Activated CD4-positive, alpha-beta T cell treated with anti-CD3 and anti-CD28 coated beads for 48 hours (primary cell): ENCODE data around the gene KLC1.

Source experiments
- DNase-seq: peaks from one replicate; pipeline ENCODE4 v3.0.0-alpha.2; 2020

The KLC1 gene

DNA sequence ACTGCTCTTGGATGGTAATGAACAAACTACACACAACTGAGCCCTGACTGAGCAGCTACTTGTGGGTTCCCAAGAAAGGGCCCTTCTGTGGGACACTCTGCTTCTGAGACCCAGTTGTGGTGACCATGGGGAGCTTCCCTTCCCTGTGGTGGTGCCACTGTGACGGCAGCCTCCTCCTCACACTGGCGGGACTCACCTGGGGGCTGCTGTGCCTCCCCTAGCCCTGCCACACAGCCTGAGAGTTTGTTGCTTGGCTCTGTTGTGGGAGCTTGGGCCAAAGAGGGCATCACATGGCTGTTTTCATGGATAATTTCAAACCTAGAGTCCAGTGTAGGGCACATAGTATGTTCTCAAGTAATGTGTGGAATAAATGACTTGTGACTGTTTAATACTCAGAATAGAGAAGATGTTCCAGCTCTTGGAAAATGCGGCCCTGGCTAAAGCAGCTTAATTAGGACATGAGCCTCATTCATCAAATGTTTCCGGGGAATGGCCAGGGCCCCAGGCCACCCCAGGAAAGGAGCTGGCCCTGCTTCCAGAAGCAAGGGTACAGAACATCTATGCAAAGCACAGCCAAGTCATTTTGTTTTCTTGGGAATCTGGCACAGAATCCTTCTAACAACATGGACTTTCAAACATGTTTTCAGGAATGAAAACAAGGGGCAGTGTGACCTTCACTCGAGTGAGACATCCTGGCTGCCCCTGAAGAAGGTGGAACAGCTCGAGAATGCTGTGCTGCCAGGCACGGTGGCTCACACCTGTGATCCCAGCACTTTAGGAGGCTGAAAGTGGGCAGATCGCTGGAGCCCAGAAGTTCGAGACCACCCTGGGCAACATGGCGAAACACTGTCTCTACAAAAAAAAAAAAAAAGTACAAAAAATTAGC lies 107.8 kb downstream of the KLC1 start:
- DNase-seq = no peak

DNA sequence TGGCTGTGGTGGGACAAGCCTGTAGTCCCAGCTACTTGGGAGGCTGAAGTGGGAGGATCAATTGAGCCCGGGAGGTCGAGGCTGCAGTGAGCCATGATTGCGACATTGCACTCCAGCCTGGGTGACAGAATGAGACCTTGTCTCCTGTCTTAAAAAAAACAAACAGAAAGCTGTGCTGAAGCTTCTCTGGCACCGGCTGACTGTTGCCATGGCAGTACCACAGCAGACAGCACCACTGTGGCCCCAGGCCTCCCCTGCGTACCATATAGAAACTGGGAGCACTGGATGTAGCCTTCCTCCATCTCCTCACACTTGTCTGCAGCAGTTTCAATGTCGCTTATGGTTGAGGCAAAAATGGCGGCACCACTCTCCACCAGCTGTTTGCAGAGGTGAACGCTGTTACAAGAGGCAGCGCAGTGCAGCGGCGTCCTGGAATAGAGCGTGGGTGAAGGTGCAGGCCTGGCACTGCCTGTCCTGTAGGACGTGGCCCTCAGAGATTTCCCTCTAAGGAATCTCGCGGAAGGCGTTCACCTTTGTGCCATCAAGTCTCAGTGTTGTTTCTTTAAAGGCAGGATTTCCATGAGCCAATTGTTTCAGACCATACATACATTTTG lies 108.5 kb downstream of the KLC1 start:
- no peak for DNase-seq

DNA sequence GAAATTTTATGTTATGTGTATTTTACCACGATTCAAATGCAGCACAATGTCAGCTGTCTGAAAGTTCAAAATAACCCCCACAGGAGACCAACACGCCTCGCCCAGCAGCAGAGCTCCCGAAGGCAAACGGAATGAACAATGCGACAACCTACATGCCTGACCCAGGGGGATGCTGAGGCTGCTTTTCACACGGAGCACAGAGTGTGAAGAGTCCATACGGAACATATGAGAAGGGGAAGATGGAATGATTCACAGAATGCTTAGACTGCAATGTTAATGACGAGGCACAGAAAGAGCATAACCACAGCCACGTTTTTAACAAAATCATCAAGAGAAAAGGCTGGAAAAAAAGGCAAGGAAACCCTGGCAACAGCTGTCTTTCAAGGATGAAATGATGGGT lies 109.2 kb downstream of the KLC1 start:
- no peak for DNase-seq

DNA sequence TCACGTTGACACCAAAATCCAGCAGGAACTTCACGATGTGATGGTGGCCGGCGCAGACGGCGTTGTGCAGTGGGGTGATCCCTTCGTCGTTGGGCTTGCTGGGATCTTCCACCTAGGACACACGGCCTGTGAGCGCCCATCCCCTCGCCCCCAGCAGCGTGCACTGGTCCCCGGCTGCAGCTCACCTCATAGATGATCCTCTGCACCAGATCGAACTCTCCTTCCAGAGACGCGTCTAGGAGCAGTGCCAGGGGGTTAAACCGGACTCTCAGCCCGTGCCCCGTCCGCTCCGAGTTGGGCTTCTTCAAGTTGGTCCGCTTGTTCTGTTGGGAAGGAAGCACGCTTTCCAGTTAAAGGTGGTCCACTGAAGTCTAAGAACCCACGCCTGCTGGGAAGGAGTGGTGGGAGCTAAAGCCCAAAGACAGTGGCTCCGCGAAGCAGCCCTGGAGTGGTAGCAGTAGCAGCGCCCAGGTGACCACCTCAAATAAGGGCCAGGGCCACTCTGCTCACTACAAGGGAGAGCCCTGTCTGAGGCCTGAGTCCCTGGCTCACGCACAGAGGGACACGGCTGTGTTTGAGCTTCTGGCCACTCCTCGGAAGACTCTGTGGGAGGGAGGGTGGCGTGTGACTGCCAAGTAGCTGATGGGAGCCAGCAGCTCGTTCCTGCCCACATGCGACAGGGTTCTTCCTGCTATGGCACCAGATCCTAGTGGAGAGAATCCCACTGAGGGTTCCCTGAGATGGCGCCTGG lies 109.9 kb downstream of the KLC1 start:
- DNase-seq = no peak

DNA sequence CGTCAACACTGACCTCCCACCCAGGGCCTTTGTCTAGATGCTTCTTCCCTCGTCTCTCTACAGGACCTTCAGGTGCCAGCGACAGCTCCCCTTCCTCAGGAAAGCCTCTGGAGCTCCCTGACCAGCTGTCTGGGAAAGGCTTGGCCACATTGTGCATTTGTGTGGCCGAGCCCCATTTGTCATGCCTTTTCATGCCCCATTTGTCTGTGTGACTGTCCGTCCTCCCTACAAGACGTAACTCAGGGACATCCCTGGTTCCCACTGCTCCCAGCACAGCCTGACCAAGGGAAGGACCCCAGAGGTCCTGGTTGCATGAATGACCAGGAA lies 110.4 kb downstream of the KLC1 start:
- no peak for DNase-seq

DNA sequence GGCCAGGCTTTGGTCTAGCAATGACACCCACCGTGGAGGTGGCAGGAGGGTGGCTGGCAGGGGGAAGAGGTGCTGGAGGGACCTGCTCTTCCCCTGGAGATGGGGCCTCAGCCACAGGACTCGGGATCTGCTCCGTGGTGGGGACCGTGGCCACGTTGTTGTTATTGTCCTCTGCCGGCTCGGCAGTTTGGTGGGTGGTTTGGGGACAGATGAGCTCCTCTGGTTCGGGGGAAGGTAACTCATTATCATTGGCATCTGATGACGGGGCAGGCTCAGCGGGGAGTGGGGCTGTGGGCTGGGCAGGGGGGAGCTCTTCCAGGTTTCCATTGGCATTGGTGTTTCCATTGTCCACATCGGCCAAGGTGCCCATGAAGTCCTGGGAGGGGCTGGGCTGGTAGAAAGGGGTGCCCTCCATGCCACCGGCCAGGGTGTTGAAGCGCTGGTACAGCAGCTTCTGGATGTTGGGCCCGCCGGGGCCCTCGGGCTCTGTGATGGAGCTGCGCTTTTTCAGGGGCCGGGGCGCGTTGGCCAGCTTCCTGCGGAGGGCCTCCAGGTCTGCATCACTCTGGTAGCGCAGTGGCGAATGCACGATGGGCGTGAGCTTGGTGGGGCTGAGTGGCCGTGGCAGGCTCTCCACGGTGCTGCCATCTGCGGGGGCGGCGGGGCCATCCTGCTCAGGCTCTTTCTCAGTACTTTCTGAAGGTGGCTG lies 110.9 kb downstream of the KLC1 start:
- no peak for DNase-seq

DNA sequence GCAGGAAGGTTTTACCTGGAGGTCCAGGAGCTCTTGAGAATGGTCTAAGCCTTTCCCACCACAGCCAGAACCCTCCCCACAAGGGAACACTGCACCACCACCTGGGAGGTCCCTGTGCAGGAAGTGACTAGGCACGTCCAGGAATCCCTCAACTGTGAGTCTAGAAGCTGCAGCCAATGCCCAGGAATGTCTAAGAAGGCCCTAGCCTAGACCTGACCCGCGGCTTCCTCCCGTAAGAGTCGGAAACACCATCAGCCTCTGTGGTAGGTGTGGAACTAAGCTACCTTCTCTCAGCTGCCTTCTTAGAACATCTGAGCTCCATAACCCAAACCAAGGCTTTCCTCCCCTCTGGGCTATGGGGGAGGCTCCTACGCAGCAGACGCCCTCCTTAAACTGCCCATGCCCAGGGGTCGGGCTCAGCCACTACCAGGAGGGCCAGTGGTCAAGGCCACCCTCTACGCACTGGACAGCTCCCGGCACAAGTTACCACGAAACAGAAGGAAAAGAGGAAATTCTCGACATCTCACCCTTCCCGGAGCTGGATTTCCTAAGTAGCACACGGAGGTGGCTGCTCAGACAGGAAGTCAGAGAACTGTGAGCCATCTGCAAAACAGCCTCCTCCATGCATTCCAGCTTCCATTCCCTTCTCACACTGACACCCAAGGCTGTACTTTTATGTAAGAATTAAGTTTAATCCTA lies 112.1 kb downstream of the KLC1 start:
- no peak for DNase-seq

DNA sequence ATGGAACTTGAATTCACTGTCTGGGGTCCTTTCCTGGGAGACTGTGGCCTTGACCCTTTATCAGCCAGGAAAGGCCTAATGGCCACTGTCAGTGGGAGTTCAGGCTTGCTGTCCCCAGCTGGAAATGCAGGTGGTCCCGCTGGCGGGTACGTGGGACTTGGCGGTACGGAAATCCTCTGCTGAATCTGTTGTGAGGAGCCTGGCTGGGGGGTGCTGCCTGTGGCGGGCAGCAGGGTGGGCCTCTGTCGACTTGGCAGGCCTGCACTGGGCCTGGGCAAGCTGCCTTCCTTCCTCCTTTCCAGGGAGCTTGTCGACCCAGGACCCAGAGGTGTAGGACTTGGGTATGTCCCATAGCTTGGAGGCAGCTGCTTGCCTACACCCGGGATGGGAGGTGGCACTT lies 112.9 kb downstream of the KLC1 start:
- DNase-seq = no peak

DNA sequence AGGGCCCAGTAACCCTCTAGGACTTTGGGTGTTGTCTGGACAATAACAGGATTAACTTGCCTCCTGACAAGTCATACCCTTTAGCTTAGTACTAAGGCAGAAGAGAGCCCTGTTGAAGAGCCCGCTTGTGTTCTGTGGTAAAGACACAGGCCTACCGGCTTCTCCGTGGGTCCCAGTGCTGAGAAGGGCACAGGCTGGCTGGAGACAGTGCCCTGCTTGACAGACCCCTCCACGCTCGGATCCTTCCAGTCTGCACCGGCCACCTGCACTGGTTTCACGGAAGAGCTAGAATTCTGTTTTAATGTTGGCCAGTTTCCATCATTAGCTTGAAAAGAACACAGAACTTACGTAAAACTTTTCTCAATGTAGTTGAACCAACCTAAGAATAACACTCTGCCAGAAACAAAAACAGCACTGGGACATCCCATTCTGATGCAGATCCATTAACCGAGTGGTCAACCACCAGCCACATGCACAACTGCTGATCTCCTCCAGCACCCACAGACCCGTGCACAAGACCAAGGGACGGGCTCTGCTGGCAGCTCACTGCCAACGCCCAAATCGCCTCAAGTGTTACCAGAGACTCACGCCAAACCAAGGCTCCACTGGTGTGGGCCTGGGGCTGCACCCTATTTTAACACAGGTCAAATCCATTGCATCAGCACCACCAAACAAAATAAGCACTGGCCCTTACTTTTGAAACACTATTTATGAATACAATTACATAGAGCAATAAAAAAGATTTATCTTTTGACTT lies 113.7 kb downstream of the KLC1 start:
- DNase-seq = no peak

DNA sequence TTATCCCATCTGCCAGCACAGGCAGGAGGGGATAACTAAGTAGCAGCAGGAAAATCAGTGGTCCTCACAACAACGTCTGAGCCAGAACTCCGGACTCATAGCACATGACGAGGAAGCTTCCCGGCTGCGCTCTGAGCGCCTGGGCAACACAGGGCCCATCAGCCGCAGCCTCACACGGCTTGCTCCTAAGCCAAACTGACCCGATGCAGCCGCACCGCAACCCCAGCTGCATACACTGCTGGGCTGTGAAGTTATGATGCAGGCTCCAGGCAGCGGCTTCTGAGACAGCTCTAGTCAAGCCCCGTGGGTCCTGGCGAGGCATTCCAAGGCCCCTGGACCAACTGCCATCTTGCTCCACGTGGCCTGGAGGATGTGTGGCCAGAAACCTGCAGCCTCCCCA lies 114.7 kb downstream of the KLC1 start:
- no peak for DNase-seq

DNA sequence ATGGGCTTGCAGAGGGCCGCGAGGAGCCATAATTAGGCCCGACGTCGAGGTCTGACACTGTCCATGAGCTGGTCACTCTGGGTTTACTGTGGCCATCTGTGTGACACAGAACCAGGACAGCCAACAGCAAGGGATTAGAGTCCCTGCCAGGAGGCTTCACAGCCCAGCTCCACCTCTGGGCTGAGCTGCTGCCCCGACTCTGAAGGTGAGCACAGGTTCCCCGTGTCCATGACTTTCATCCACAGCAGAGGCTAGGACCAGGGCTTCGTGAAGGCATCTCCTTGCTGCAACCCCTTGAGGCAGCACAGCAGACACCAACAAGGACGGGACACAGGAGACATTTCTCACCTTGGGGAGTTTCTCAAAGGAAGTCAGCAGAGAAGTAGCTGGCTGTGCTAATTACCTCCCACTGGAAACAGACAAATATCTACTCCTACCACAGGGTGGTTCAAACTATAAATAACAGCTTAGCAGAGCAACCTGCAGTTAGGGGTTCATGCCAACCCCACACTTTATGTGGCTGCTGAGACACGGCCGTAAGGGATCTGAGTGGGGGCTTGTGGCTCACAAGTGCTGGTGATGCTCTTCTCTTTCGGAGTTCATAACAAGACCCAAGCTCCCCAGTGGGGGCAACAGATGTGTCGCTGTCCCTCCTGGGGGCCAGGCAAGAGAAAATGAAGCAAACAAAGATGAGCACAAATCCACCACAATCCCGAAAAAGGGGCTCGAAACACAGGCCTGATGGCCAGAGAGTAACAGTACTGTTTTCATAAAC lies 115.8 kb downstream of the KLC1 start:
- DNase-seq = no peak

DNA sequence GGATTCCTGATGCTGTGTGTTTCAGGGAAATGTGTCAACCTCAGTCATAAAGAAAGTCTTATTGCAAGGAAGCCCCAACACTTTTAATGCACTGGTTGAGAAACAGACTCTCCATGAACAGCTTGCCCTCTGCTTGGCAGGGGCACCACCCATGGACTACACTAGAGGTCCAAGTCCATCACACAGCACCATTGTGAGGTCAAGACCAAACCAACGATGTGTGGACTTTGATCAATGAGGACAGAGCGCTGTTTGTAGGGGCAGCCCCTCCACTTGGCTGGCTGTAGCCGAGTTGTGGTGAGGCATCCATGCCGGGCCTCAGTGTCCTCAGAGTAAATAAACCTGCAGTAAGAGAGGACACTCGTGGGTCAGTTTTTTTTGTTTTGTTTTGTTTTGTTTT lies 116.4 kb downstream of the KLC1 start:
- DNase-seq = no peak

DNA sequence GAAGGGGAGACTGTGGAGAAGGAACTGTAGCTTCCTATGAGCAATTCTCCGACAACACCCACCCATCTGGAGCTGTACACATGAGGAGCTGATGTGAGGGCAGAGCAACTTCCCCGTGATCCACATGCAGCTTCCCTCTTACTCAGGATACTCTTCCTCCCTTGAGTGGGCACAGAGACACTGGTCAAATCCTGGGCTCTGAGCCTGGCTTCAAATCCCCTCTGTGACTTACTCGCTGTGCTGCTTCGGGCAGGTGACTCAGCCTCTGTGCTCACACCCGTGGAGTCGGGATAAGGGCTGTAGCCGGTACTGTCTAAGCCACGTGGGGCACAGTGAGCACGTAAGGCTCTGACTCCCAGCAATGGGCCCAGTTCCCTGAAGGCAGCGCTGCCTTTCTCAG lies 117.7 kb downstream of the KLC1 start:
- no peak for DNase-seq

DNA sequence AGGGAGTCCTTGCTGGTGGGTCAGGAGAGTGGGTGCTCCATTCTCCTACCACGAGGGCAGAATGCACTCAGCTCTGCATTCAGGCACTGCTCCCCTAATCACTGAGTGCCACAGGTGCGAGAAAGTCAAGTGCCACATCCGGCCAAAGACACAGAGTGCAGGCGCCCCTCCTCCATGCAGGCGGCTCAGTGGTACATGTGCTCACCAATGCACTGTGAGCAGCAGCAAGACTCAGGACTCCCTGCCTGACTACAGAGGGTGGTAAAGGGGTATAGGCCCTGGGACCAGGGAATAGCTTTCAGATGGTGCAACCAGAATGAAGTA lies 119.5 kb downstream of the KLC1 start:
- peak; percentile 66 for DNase-seq

DNA sequence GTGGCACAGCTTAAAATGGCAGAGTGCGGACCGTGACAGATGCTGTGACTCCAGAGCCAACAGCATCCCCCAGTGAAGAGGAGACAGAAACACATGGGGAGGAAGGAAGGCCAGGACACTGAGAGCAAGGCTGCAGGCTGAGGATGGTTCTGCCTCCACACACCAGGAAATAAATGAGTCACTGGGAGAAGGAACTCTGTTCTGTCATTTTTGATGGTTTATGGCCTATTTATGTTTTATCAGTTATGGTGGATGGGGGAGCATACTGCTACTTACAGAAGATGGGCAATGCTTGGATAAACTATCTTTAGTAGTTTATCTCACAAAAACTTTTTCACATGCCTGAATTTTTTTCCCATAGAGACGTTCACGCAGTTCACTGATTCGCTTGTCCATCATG lies 120.4 kb downstream of the KLC1 start:
- no peak for DNase-seq

DNA sequence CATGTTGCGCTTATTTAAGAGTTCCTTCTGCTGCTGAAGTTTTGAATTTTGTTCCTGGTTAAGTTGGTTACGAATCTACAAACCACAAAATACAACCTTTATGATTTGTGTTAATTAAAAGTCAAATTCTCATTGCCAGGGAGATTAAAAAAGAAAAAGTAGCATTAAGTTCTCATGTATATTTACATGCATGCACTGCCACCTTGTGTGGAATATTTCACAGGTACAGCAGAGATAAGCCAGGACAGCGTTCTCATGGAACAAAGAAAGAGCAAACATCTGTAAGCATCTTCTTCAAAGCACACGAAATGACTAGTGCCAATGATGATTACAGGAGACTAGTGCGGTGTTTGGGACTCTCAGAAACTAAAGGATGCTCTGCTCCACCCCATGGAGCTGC lies 120.8 kb downstream of the KLC1 start:
- no peak for DNase-seq
